ENCODE measurements around the gene KXD1. TPM values are rescaled to one million over a fixed set of nuclear protein-coding genes. Genes with fewer than 3 reads are reported as not detected.

KXD1 gene
- total and polyA plus RNA-seq, 10 of the 15 experiments (the other 5 are each of a cell fraction or from before 2014, with no cell fraction given), result 27.5 to 209 (median 129) TPM

DNA sequence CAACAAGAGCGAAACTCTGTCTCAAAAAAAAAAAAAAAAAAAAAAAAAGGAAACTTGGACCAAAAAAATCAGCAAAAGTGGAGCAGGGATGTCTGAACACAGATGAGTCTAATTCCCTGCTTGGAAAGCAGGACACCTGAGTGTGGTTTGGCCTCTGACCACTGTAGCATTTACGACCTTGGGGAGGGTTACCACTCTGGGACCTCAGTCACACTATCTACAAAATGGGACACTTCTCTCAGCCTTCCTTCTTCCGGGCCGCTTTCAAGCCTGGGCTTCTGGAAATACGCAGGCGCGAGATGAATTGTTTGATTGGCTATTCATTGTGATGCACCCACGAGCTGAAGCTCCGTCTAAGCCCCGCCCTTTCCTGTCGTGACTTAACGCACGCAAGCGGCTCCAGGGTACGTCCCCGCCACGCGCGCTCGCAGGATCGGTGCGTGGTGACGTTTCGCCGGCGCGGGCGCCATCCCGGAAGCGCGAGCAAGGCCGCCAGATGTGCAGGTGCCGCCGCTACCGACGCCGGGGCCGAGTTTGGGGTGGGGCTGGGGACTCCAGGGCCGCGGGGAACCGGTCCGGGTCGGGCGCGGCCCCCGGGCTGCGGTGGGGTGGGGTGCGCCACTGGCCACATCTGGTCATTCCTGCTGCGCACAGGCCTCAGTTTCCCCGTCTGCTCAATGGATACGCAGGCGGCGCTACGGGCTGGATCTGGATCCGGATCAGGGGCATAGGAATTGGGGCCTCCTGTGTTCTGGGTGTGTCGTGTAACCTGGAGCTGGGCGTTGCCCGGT, at the start of gene KXD1 (continued):
- TF ChIP-seq YBX1 (IDR thresholded peaks at IDR 0.05) (no peak), ZZZ3 (IDR thresholded peaks at IDR 0.05; ENCODE audit: control insufficient read depth, insufficient read length, low read depth) (no peak), SMARCA5 (IDR thresholded peaks at IDR 0.05) (peak; percentile 100), STAT1 (conservative IDR thresholded peaks at IDR 0.05) (no peak), YY1 (IDR thresholded peaks at IDR 0.05; ENCODE audit: low read depth, low read length) (peak; percentile 55; the same call in 1 of the 2 replicates), RAD51 (IDR thresholded peaks at IDR 0.05) (no peak), EZH2 (IDR thresholded peaks at IDR 0.05; ENCODE audit: borderline replicate concordance, control insufficient read depth, low read depth, low read length) (no peak), RBBP5 (conservative IDR thresholded peaks at IDR 0.05) (no peak), MTA2 (IDR thresholded peaks at IDR 0.05; ENCODE audit: low read depth) (no peak), SMAD1 (IDR thresholded peaks at IDR 0.05; ENCODE audit: low read depth, partially characterized antibody) (peak; percentile 82), CREM (IDR thresholded peaks at IDR 0.05; ENCODE audit: low read depth) (peak; percentile 88), GABPA (IDR thresholded peaks at IDR 0.05; ENCODE audit: low read depth) (peak; percentile 52; the same call in 1 of the 2 replicates), NR2C2 (IDR thresholded peaks at IDR 0.05; ENCODE audit: borderline replicate concordance, control insufficient read depth, insufficient read length, low read depth) (no peak), SIN3A (IDR thresholded peaks at IDR 0.05; ENCODE audit: low read depth, low read length) (peak; percentile 84; the same call in 1 of the 2 replicates), LARP7 (IDR thresholded peaks at IDR 0.05) (peak; percentile 63; the same call in 1 of the 2 replicates)
- TF ChIP-seq, protein P1, sequence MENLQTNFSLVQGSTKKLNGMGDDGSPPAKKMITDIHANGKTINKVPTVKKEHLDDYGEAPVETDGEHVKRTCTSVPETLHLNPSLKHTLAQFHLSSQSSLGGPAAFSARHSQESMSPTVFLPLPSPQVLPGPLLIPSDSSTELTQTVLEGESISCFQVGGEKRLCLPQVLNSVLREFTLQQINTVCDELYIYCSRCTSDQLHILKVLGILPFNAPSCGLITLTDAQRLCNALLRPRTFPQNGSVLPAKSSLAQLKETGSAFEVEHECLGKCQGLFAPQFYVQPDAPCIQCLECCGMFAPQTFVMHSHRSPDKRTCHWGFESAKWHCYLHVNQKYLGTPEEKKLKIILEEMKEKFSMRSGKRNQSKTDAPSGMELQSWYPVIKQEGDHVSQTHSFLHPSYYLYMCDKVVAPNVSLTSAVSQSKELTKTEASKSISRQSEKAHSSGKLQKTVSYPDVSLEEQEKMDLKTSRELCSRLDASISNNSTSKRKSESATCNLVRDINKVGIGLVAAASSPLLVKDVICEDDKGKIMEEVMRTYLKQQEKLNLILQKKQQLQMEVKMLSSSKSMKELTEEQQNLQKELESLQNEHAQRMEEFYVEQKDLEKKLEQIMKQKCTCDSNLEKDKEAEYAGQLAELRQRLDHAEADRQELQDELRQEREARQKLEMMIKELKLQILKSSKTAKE (IDR thresholded peaks at IDR 0.05; ENCODE audit: low read depth, poor library complexity, severe bottlenecking), result no peak
- TF ChIP-seq, protein P2, sequence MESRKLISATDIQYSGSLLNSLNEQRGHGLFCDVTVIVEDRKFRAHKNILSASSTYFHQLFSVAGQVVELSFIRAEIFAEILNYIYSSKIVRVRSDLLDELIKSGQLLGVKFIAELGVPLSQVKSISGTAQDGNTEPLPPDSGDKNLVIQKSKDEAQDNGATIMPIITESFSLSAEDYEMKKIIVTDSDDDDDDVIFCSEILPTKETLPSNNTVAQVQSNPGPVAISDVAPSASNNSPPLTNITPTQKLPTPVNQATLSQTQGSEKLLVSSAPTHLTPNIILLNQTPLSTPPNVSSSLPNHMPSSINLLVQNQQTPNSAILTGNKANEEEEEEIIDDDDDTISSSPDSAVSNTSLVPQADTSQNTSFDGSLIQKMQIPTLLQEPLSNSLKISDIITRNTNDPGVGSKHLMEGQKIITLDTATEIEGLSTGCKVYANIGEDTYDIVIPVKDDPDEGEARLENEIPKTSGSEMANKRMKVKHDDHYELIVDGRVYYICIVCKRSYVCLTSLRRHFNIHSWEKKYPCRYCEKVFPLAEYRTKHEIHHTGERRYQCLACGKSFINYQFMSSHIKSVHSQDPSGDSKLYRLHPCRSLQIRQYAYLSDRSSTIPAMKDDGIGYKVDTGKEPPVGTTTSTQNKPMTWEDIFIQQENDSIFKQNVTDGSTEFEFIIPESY (IDR thresholded peaks at IDR 0.05), result no peak
- TF ChIP-seq, protein P3, sequence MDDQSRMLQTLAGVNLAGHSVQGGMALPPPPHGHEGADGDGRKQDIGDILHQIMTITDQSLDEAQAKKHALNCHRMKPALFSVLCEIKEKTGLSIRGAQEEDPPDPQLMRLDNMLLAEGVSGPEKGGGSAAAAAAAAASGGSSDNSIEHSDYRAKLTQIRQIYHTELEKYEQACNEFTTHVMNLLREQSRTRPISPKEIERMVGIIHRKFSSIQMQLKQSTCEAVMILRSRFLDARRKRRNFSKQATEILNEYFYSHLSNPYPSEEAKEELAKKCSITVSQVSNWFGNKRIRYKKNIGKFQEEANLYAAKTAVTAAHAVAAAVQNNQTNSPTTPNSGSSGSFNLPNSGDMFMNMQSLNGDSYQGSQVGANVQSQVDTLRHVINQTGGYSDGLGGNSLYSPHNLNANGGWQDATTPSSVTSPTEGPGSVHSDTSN (IDR thresholded peaks at IDR 0.05; ENCODE audit: insufficient replicate concordance, low read depth, low read length), result no peak
- TF ChIP-seq, protein P4, sequence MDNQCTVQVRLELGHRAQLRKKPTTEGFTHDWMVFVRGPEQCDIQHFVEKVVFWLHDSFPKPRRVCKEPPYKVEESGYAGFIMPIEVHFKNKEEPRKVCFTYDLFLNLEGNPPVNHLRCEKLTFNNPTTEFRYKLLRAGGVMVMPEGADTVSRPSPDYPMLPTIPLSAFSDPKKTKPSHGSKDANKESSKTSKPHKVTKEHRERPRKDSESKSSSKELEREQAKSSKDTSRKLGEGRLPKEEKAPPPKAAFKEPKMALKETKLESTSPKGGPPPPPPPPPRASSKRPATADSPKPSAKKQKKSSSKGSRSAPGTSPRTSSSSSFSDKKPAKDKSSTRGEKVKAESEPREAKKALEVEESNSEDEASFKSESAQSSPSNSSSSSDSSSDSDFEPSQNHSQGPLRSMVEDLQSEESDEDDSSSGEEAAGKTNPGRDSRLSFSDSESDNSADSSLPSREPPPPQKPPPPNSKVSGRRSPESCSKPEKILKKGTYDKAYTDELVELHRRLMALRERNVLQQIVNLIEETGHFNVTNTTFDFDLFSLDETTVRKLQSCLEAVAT (IDR thresholded peaks at IDR 0.05), result peak; percentile 68
- TF ChIP-seq, protein P5, sequence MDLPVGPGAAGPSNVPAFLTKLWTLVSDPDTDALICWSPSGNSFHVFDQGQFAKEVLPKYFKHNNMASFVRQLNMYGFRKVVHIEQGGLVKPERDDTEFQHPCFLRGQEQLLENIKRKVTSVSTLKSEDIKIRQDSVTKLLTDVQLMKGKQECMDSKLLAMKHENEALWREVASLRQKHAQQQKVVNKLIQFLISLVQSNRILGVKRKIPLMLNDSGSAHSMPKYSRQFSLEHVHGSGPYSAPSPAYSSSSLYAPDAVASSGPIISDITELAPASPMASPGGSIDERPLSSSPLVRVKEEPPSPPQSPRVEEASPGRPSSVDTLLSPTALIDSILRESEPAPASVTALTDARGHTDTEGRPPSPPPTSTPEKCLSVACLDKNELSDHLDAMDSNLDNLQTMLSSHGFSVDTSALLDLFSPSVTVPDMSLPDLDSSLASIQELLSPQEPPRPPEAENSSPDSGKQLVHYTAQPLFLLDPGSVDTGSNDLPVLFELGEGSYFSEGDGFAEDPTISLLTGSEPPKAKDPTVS (IDR thresholded peaks at IDR 0.05; ENCODE audit: low read depth, low read length), result no peak
- TF ChIP-seq, protein P6, sequence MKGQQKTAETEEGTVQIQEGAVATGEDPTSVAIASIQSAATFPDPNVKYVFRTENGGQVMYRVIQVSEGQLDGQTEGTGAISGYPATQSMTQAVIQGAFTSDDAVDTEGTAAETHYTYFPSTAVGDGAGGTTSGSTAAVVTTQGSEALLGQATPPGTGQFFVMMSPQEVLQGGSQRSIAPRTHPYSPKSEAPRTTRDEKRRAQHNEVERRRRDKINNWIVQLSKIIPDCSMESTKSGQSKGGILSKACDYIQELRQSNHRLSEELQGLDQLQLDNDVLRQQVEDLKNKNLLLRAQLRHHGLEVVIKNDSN (IDR thresholded peaks at IDR 0.05; ENCODE audit: borderline replicate concordance, extremely low read length, insufficient read depth, low read depth, low read length), result peak; percentile 30
